ENCODE data around the gene ATP2B2.

- no peak for TF ChIP-seq CTCF (IDR thresholded peaks at IDR 0.05)
- TF ChIP-seq POLR2A (IDR thresholded peaks at IDR 0.05) = no peak
These were observed 172.7 kb downstream of the ATP2B2 start for GRCh38 chr3:10332481-10333348.
